PFSK-1 (cell line): Measurements from ENCODE around the gene SLC8A1. TPM values are rescaled to one million over a fixed set of nuclear protein-coding genes. Genes with fewer than 3 reads are reported as not detected.

Source experiments
- FOXP2 ChIP-seq: optimal IDR thresholded peaks from 2 replicates; pipeline ENCODE3; 2011; ENCODE audit warnings: borderline replicate concordance, control low read depth, inconsistent platforms; ENCODE audit not compliant: insufficient read depth; ENCODE audit errors: extremely low read length, extremely low read depth
- POLR2AphosphoS5 ChIP-seq: IDR thresholded peaks from 2 replicates; pipeline ENCODE4 v1.6.1; 2012; ENCODE audit warnings: low read depth, mild to moderate bottlenecking, control low read depth, low read length, moderate library complexity
- SIN3A ChIP-seq: IDR thresholded peaks from 2 replicates; pipeline ENCODE4 v1.6.1; 2012; ENCODE audit warnings: mild to moderate bottlenecking, low read length, moderate library complexity, borderline replicate concordance; ENCODE audit not compliant: insufficient read depth
- TAF1 ChIP-seq: IDR thresholded peaks from 2 replicates; pipeline ENCODE4 v1.6.1; 2012; ENCODE audit warnings: low read length, control low read depth, borderline replicate concordance; ENCODE audit not compliant: insufficient read depth
- polyA plus RNA-seq: library from polyadenylated mRNA; unstranded; fragments of >200 nt; gene quantifications from one replicate; pipeline ENCODE4 v1.2.1, GENCODE V29; 2012; ENCODE audit warnings: low read depth, missing spikeins; ENCODE audit not compliant: insufficient read length
- TF ChIP-seq, protein P1 (sequence below), 2 experiments: IDR thresholded peaks; 2 replicates each; pipeline versions ENCODE4 v1.6.1 to v1.8.0; 2011 to 2012; ENCODE audit warnings: low read depth in 2 of 2, low read length in 2 of 2, control low read depth in 1 of 2, inconsistent platforms in 1 of 2, mild to moderate bottlenecking in 1 of 2, moderate library complexity in 1 of 2; ENCODE audit not compliant: insufficient read depth in 1 of 2

SLC8A1 gene
- polyA plus RNA-seq, result 0.39 TPM

DNA sequence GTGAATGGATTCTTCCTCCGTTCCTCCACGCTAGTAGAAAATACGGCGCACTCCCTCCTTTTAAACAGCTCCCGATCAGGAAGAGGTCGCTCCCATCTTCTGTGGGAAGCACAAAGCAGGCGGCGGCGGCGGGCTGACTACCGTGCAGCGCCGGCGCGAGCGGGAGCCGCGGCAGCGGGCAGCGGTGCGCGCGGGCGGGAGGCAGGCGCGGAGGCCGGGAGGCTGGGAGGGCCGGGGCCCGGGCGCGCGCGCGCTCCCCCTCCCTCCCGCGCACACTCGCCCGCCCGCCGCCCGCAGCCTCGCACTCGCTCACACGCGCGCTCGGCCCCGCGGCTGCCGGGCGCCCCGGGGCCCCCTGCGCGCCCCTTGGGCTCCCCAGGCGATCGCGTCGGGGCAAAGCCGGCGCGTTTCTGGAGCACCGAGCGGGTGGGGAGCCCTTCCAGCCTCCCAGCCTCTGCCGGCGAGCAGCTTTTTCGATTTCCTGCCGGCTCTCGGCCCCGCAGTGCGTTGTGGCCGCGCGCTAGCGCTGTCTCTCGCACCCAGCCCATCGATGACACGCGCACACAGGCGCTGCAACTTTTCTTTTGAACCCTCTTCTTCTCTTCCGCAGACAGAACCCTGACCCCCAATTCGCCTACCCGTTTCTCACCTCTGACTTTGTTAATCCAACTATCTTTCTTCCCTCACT, at the start of gene SLC8A1:
Gene SLC8A1 (minus strand): TSS at position 173 of the 688 bp plus-strand sequence.
- TF ChIP-seq FOXP2, result no peak
- no peak for TF ChIP-seq TAF1
- TF ChIP-seq SIN3A, result no peak
- TF ChIP-seq, protein P1, sequence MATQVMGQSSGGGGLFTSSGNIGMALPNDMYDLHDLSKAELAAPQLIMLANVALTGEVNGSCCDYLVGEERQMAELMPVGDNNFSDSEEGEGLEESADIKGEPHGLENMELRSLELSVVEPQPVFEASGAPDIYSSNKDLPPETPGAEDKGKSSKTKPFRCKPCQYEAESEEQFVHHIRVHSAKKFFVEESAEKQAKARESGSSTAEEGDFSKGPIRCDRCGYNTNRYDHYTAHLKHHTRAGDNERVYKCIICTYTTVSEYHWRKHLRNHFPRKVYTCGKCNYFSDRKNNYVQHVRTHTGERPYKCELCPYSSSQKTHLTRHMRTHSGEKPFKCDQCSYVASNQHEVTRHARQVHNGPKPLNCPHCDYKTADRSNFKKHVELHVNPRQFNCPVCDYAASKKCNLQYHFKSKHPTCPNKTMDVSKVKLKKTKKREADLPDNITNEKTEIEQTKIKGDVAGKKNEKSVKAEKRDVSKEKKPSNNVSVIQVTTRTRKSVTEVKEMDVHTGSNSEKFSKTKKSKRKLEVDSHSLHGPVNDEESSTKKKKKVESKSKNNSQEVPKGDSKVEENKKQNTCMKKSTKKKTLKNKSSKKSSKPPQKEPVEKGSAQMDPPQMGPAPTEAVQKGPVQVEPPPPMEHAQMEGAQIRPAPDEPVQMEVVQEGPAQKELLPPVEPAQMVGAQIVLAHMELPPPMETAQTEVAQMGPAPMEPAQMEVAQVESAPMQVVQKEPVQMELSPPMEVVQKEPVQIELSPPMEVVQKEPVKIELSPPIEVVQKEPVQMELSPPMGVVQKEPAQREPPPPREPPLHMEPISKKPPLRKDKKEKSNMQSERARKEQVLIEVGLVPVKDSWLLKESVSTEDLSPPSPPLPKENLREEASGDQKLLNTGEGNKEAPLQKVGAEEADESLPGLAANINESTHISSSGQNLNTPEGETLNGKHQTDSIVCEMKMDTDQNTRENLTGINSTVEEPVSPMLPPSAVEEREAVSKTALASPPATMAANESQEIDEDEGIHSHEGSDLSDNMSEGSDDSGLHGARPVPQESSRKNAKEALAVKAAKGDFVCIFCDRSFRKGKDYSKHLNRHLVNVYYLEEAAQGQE (IDR thresholded peaks at IDR 0.05; ENCODE audit: insufficient read depth in 1 of 2, low read depth in 2 of 2, low read length in 2 of 2), result no peak
- TF ChIP-seq POLR2AphosphoS5, result no peak

DNA sequence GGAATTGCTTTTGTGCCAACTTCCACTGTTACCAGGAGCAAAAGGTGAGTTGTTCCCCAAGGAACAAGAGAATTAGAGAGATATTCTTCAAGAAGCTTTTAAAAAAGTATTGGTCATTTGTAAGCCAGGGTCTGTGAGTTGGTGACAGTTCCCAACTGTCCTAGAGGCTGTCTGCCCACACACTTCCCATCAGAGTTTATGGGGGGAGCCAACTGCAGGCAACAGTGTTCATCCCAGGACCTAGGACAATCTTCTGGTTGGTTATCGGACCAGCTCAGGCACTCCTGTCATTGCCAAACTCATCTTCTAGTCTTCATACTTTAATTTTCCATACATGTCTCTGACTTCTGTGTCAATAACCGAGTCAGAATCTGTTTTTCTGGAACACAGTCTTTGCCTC, 47.5 kb upstream of the SLC8A1 start:
- TF ChIP-seq TAF1 (no peak), FOXP2 (no peak), SIN3A (no peak), POLR2AphosphoS5 (no peak)
- TF ChIP-seq, protein P1 (IDR thresholded peaks at IDR 0.05; ENCODE audit: insufficient read depth in 1 of 2, low read depth in 2 of 2, low read length in 2 of 2), result no peak

DNA sequence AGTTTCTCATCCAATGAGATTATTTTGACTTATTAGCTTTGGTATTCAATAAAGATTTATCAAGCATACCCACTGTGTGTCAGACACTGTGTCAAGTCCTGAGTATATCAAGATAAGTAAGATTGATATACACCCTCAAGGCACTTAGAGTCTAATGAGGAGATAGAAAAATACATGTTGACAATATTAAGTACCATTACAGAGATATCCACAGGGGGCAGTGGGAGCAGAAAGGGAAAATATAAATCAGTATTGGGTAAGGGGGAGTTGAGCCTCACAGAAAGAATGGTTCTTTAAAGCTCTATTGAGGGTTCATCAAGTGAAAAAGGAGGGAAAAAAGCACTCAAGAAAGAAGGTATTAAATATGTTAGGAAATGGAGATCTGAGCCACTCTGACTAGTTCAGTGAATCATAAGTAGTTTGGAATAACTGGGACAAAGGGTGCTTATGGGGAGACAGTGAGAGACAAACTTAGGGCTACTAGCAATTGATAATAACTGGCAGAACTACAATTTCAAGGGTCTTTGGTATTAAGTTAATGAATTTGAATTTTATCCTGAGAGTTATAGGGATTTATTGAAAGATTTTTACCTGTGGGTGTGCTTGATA, 45.5 kb upstream of the SLC8A1 start:
- no peak for TF ChIP-seq FOXP2
- no peak for TF ChIP-seq SIN3A
- TF ChIP-seq, protein P1 (IDR thresholded peaks at IDR 0.05; ENCODE audit: insufficient read depth in 1 of 2, low read depth in 2 of 2, low read length in 2 of 2), result no peak
- TF ChIP-seq TAF1, result no peak
- no peak for TF ChIP-seq POLR2AphosphoS5

DNA sequence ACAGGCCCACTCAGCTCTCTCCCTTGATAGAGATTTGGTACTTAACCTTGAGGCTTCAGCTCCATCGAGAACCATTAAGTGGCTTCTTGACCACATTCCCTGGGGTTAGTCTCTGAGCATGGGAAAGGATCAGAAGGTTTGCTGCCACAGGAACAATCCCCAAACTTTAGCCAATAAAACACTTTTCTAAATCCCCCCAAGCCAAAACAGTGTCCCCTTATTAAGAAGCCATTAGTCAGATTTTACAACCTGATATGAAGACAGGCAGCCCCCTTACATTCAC, 37.7 kb upstream of the SLC8A1 start:
- TF ChIP-seq, protein P1 (IDR thresholded peaks at IDR 0.05; ENCODE audit: insufficient read depth in 1 of 2, low read depth in 2 of 2, low read length in 2 of 2), result no peak
- TF ChIP-seq SIN3A, result no peak
- no peak for TF ChIP-seq FOXP2
- no peak for TF ChIP-seq POLR2AphosphoS5
- no peak for TF ChIP-seq TAF1
